ENCODE measurements around the gene NBAS.

The NBAS gene

GRCh38 chr2:15367715-15368114, 193.4 kb downstream of the NBAS start:
- no peak for TF ChIP-seq CTCF (IDR thresholded peaks at IDR 0.05; ENCODE audit: control insufficient read depth, extremely low read depth, insufficient read depth)
- DNase-seq (ENCODE audit: low read depth), result no peak

GRCh38 chr2:15367205-15367604, 193.9 kb downstream of the NBAS start:
- DNase-seq (ENCODE audit: low read depth), result no peak
- TF ChIP-seq CTCF (IDR thresholded peaks at IDR 0.05; ENCODE audit: control insufficient read depth, extremely low read depth, insufficient read depth), result no peak
- H3K4me3 ChIP-seq (ENCODE audit: low read depth, low read length), result no peak overlapping the region

More at GRCh38 chr2:15367715-15368114, 193.4 kb downstream of the NBAS start:
- no peak overlapping the region for H3K4me3 ChIP-seq (ENCODE audit: low read depth, low read length)

DNA sequence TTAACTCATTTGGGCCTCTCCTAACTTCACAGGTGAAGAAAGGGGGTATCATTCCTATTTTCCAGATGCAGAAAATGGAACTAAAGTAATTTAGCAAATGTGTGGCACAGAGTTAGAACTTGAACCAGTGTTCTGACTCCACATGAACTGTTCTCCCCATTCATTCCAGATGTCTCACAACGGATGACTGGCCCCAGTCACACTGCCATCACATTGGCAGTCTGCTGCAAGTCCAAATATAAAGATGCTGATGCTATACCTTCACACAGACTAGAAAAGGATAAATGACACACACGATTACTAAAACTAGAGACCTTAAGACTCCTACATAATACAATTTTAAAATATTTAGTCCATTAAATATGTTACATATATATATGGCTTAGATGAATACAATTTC, 195.7 kb downstream of the NBAS start:
- no peak for TF ChIP-seq CTCF (IDR thresholded peaks at IDR 0.05; ENCODE audit: control insufficient read depth, extremely low read depth, insufficient read depth)
- no peak overlapping the region for H3K4me3 ChIP-seq (ENCODE audit: low read depth, low read length)
- no peak for DNase-seq (ENCODE audit: low read depth)

DNA sequence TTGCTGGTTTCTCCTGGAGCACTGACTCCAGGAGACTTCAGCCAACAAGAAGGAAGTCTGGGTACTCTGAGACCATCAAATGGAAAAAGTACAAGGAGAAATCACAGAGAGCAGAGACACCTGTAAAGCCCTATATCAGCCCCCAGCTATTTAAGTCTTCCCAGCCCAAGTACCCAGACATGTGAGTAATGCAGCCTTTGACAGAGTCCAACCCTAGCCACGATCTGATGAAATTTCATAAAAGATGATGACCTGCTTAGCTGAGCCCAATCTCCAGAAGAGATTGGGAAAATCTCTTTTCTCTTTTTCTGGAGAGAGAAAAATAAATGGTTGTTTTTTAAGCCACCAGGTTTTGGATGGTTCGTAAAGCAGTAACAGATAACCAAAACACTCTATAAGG, 196.6 kb downstream of the NBAS start:
- no peak for TF ChIP-seq CTCF (IDR thresholded peaks at IDR 0.05; ENCODE audit: control insufficient read depth, extremely low read depth, insufficient read depth)
- no peak for DNase-seq (ENCODE audit: low read depth)
- H3K4me3 ChIP-seq (ENCODE audit: low read depth, low read length), result no peak overlapping the region

DNA sequence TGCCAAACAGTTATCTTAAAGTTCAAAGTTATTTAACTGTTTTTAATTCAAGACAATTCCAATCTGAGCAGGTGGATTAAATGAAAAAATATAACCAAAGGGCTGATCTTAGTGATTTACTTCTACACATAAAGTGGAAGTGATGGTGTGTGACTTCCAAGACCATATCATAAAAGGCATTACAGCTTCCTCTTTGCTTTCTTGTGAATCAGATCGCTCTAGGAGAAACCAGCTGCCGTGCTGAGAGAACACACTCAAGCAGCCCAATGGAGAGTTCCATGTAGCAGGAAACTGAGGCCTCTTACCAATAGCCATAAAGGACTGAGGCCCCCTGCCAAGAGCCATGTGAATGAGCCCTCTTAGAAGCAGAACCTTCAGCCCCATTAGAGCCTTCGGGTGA, 197.4 kb downstream of the NBAS start:
- H3K4me3 ChIP-seq (ENCODE audit: low read depth, low read length), result no peak overlapping the region
- DNase-seq (ENCODE audit: low read depth), result no peak
- TF ChIP-seq CTCF (IDR thresholded peaks at IDR 0.05; ENCODE audit: control insufficient read depth, extremely low read depth, insufficient read depth), result no peak

- H3K4me3 ChIP-seq (ENCODE audit: low read depth, low read length), result no peak overlapping the region
- DNase-seq (ENCODE audit: low read depth), result no peak
- no peak for TF ChIP-seq CTCF (IDR thresholded peaks at IDR 0.05; ENCODE audit: control insufficient read depth, extremely low read depth, insufficient read depth)
Measured at GRCh38 chr2:15363142-15363541, 198.0 kb downstream of the NBAS start.

GRCh38 chr2:15359716-15360531, 201.2 kb downstream of the NBAS start:
- DNase-seq (ENCODE audit: low read depth), result peak; percentile 26
- H3K4me3 ChIP-seq (ENCODE audit: low read depth, low read length), result no peak overlapping the region
- TF ChIP-seq CTCF (IDR thresholded peaks at IDR 0.05; ENCODE audit: control insufficient read depth, extremely low read depth, insufficient read depth), result no peak
